HCT116 (cell line): ENCODE data around the gene THRB.

Source experiments
- EZH2 ChIP-seq: fragments of 200-600 bp; sonication (generic); IDR thresholded peaks from 2 replicates; pipeline ENCODE4 v1.6.1; 2017; ENCODE audit warnings: antibody characterized with exemption, mixed run types
- EZH2phosphoT487 ChIP-seq: fragments of 200-600 bp; IDR thresholded peaks from 2 replicates; pipeline ENCODE4 v1.6.1; 2018; ENCODE audit warnings: antibody characterized with exemption, borderline replicate concordance
- POLR2AphosphoS5 ChIP-seq: IDR thresholded peaks from 2 replicates; pipeline ENCODE4 v1.6.1; 2011; ENCODE audit warnings: mild to moderate bottlenecking, low read depth, low read length, moderate library complexity
- RAD21 ChIP-seq: IDR thresholded peaks from 2 replicates; pipeline ENCODE4 v1.6.1; 2012; ENCODE audit warnings: low read depth, mild to moderate bottlenecking
- TF ChIP-seq, protein P1 (sequence below), 3 experiments: fragments of 200-600 bp in 1 of 3; sonication (generic) in 1 of 3; IDR thresholded peaks in 2 of 3; conservative IDR thresholded peaks in 1 of 3; 2 replicates each; pipeline ENCODE4 v1.5.1; 2012 to 2017; ENCODE audit warnings: low read depth in 2 of 3, low read length in 2 of 3, antibody characterized with exemption in 1 of 3, borderline replicate concordance in 1 of 3, control low read depth in 1 of 3, mild to moderate bottlenecking in 1 of 3, mixed read lengths in 1 of 3, mixed run types in 1 of 3, moderate library complexity in 1 of 3; ENCODE audit not compliant: insufficient read depth in 1 of 3

GRCh38 chr3:24290596-24290995 is 204.1 kb downstream of the THRB start:
- TF ChIP-seq RAD21 (no peak), EZH2 (no peak), EZH2phosphoT487 (no peak), POLR2AphosphoS5 (no peak)
- TF ChIP-seq, protein P1, sequence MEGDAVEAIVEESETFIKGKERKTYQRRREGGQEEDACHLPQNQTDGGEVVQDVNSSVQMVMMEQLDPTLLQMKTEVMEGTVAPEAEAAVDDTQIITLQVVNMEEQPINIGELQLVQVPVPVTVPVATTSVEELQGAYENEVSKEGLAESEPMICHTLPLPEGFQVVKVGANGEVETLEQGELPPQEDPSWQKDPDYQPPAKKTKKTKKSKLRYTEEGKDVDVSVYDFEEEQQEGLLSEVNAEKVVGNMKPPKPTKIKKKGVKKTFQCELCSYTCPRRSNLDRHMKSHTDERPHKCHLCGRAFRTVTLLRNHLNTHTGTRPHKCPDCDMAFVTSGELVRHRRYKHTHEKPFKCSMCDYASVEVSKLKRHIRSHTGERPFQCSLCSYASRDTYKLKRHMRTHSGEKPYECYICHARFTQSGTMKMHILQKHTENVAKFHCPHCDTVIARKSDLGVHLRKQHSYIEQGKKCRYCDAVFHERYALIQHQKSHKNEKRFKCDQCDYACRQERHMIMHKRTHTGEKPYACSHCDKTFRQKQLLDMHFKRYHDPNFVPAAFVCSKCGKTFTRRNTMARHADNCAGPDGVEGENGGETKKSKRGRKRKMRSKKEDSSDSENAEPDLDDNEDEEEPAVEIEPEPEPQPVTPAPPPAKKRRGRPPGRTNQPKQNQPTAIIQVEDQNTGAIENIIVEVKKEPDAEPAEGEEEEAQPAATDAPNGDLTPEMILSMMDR (IDR thresholded peaks at IDR 0.05 in 2 of 3, conservative IDR thresholded peaks at IDR 0.05 in 1 of 3; ENCODE audit: borderline replicate concordance in 1 of 3, insufficient read depth in 1 of 3, low read depth in 2 of 3, low read length in 2 of 3) = no peak
